Pulmonary artery endothelial cell (primary cell): Measurements from ENCODE around the gene SRRM5. TPM values are rescaled to one million over a fixed set of nuclear protein-coding genes. Genes with fewer than 3 reads are reported as not detected.
"Not testable (repeated sequence)": the region's sequence is repeated elsewhere in the genome, so short reads cannot be mapped to it uniquely, and the experiment has no call there.

Experiments
- DNase-seq: peaks from one replicate; pipeline ENCODE4 v3.0.0-alpha.2; 2011; ENCODE audit warnings: low read depth, low spot score
- total RNA-seq: library from RNA; depleted of rRNA; stranded (reverse); fragments of >200 nt; gene quantifications from 2 replicates; pipeline ENCODE4 v1.2.3, GENCODE V29; 2014

The SRRM5 gene
- total RNA-seq, 1 donor from 2014 or later, result not detected

DNA sequence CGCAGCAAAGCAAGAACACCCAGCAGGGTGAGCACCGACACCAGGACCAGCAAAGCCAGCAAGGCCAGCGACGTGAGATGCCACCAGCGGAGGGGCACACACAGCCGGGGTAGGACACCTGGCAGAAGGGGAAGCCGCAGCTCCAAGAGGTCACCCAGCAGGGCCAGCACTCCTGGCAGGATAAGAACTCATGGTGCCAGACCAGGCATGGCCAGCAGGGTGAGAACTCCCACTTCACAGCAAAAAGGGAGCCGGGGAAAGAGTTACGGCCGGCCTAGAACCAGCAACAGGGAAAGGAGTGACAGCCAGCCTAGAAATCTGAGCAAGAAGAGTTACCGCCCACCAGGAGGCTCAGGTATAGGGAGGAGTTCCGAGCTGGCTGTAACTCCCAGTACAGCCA lies 486 bp downstream of the SRRM5 start:
- no peak for DNase-seq

DNA sequence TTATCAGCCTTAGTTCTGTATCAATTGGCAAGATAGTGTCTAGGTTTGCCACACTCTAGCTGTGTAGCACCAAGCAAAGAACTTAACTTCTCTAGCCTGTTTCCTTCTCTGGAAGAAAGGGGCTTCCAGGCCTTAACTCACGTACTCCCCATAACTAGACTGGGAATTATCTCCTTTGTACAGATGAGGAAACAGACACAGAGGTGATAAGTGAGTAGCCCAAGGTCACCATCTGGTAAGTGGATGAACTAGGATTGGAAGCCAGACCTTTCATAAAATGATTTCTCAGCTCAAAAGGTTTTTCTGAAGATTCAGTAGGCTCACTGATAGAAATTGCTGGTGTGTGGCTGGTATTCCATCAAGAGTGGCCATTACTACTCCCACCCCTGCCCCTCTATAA lies 4.4 kb downstream of the SRRM5 start:
- DNase-seq, result no peak

DNA sequence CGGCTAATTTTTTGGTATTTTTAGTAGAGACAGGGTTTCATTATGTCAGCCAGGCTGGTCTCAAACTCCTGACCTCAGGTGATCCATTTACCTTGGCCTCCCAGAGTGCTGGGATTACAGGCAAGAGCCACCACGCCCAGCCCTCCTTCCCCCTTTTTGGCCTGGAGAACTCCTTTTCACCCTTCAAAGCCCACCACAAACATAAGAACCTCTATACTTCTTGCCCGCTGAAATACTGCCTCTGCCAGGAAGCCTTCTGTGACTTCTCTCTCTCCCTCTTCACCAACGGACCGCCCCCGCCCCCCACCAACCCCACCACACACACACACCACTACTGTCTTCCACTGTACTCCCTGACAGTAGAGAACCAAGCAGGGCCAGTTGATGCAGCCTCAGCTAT lies 5.1 kb downstream of the SRRM5 start:
- DNase-seq, result no peak

DNA sequence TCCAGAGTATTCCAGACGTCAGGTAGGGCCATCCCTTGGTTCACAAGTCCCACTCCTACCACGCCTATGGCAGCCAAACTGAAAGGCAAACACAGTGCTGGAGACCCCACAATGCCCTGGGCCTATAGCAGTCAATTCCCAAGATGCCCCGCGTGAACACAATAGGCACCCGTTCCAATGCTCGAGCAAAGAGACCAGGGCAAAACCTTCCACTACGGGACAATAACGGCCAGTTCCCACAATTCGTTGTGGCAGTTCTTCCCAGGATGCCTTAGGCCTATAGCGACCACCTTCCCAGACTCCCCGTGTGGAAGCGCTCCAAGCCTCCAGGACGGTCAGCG lies 7.0 kb downstream of the SRRM5 start:
- no peak for DNase-seq

DNA sequence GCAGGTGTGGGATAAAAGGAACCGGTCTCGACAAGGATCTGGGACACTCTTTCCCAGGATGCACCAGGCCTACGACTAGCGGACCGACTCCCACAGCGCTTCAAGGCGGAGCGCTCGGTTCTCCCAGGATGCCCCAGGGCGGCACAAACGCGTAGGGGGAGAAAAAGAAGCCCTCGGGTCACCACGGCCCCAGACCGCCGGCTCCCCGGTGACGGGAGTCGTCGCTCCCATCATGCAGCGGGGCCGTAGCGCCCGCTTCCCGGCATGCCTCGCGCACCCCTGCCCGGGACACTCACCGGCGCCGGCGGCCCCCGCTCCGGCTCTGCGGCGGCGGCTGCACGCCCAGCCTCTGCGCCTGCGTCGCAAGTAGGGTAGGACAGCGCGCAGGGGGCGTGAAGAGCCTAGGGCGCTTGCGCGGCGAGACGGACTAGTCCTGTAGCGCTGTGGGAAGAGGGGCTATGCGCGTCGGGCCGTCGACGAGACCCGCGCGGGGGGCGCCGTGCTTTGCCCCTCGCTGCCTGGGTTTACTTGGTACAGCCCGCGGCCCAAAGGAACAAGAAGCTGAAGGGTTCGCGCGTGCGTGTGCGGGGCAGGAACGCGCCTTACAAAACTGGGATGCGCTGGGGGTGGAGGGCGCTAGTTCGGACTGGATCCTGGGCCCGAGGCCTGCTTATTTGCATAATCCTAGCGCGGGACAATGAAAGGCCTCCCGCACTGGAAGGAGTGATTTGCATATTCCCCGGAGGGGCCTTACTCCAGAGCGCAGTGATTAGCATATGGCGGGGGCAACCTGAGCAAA lies 7.6 kb downstream of the SRRM5 start, which contains the start of gene ZNF428:
Gene ZNF428 (minus strand): TSS at position 368 of the 799 bp plus-strand sequence. CDS start 5,325 bp downstream, outside the sequence.
- peak; percentile 75 for DNase-seq

DNA sequence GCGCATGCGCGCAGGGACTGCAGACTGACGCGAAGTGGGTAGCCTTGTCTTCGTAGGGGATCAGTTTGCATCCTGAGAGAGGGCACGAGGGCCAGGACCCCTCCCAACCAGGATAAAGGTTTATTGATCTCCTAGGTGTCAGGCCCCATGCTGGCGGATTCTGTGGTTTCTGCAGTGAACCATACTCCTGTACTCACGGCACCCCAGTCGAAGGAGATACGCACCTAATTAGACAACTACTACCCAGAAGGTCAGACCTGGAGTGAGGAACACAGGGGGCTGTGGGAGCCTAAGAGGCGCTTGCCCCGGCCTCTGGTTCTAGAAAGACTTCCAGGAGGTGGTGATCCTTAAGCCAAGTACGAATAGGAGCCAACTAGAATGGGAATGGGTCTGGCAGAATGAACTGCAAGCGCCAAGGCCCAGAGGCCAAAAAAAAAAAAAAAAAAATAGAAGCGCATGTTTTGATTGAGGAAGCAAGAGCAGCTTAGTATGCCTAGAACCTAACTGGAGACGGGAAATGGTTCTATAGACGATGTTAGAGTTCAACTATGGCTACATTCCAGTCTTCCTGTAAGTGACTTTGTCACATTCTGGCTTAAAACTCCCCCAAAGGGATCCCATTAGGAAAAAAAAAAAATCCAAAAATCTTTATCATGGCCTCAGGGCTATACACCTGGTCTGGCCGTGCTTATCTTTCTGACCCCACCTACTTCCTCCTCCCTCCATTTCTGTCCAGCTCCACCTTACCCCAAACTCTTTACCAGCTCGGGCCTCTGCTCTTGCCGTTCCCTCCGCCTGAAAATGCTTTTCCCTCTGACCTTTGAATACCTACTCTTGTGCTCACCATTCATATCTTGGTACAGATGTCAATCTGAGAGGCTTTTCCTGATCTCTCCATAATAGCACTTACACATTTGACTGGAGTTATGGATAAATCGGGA lies 8.4 kb downstream of the SRRM5 start:
- DNase-seq, result no peak

DNA sequence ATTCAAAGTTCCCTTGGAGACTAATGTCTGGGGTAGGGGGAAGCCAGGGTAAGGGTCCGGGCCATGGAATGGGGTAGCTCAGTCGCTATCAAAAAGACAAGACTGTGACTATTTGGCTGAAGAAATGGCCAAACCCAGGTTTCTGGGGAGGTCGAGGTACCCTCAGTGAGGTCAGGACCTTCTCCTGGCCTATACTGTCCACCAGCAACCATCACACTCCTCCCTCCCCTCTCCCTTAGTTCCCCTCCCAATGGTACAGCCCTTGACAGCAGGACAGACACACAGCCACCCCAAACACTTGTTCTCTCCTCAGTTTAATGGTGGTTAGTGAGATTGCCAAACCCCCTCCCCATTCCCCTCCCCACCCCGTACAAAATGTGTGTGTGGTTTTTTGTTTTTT lies 10.2 kb downstream of the SRRM5 start:
- no peak for DNase-seq

DNA sequence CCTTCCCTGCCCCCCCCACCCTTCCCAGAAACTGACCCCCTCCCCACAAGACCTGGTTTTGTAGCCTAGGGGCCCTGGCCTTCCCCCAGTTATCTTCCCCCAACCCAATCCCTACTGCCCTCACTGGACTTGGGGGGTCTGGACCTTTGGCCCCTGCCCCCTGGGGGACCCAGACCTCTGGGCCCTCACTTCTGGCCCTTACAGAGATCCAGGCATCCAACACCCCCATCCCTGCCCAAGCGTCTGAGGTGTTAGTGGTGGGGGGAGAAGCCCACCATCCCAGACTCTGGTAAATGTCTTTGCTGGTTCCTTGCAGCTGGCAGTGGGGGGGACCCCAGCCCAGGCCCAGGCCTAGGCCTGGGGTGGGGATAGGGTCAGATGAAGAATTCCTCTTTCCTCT lies 11.1 kb downstream of the SRRM5 start:
- no peak for DNase-seq

DNA sequence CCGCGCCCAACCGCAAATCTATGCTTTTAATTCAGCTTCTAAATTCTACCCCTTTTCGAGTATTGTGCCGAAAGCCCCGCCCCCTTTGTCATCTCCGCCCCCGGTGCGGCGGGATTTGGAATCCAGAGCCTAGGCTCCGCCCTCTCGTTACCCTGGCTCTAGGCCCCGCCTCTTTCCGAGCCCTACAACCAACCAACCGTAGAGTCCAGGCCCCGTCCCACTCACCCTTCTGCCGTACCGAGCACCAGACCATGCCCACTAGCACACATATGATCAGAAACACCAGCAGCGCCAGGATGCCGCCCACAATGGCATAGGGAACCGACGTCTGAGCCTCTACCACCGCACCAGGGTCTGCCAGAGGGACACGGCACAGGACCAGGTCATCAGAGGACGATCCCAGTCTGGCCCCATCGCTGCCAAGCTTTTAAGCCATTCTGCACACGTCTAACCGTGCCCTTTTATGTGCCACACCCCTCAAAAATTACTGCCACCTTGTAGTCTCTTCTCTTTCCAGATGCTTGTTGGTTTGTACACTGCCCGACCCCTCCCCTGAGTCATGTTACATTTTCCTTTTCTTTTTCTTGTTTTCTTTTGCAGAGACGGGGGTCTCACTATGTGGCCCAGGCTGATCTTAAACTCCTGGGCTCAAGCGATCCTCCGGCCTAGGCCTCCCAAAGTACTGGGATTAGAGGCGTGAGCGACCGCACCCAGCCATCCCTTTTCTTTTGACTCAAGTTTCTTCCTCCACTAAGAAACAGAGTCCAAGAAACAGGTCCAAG lies 12.2 kb downstream of the SRRM5 start:
- DNase-seq, result no peak

DNA sequence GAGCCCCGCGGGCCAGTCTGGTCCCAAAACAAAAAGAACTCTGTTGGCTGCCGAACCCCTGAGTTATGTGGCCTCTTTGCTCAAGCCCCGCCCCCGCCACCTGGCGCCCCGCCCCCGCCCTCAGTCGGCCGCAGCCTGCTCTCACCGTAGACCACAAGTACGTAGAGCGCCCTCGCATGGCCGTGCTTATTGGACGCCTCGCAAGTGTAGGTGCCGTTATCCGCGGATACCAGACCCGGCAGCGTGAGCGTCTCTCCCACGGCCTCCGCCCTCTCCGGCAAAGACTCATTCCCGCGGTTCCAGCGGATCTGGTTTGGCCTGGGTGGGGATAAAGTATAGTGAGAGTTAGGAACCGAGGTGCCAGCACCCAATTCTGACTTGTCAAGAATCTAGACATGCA lies 13.0 kb downstream of the SRRM5 start:
- DNase-seq, result no peak

DNA sequence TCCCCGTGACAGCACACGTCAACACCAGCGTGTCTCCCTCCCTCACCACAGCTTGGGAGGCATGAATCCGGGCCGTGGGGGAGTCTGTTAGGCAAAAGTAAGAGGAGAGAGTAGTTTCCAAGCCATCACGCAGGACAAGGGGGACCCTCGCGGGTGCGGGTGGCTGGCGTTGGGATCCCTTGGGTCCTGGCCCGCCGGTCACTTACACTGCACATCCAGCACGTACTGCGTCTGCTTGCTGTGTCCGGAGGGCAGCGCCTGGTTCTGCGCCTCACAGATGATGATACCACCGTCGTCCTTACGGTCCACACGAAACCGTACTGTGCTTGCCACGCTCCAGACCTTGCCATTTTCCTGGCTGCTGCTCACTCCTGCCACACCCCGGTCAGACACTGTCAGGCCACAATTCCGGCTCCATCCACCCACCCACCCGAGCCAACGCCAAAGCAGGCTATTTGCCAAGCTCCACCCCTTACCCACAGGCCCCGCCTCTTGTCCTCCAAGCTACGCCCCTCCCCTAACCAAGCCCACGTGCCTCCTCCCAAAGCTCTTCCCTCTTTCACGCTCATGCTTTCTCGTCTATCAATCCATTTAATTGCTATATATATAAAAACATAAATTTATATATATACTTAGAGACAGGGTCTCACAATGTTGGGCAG lies 14.2 kb downstream of the SRRM5 start:
- no peak for DNase-seq

DNA sequence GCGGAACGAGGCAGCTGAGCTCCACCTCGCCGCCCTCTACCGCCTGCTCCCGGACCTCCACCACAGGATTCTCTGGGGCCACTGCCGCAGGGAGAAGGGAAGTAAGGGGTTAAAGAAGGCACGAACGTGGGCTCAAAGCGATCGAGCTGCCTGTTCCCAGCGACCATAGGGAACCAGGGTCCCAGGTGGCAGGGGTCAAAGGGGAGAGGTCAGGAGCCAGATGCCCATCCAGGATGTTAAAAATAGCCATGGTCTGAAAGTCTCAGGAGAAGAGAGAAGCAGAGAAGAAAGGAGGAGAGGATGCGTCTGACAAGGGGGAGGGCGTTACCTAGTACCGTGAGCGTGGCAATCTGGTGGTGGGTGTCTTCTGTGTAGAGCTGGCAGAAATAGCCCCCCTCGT lies 14.9 kb downstream of the SRRM5 start:
- DNase-seq, result no peak

DNA sequence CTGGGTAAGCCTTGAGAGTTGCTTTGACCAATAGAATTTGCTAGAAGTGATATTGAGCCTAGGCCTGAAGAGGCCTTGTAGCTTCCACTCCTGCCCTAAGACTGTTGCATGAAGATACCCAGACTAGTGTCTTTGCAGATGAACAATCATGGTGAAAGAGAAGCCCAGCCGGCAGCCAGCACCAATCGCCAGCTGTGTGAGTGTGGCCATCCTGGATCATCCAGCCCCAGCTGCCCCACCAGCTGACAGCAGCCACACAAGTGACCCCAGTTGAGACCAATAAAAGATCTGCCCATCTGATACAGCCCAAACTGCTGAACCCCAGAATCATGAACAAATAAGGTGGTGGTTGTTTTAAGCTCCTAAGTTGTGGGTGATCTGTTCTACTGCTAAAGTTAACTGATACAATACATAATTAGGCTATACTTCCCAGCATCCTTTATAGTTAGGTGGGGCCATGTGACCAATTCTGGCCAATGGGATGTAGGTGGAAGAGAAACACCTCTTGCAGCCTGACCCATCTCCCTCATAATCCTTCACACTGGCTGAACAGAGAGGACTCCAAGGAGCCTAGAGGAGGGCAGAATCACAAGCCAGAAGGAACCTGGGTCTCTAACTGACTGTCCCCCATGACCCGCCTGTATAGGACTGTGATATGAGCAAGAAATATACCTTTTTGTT lies 16.9 kb downstream of the SRRM5 start:
- DNase-seq, result no peak

DNA sequence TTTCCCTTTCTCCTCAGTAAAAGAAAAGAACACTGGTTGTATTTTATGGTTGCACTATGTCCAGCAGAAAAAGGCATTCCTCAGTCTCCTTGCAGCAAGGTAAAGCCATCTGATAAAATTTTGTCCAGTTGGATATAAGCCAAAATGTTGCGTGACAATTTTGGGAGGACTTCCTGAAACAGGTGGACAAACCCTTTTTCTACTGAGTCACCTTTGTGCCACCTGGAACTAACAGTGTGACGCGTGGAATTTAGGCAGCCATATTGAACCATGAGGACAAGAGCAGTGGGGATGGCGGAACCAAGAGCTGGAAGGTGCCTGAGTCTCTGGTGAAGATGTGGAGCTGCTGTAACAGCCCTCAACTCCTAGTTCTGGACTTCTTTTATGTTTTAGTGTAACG lies 19.6 kb downstream of the SRRM5 start:
- DNase-seq, result no peak

DNA sequence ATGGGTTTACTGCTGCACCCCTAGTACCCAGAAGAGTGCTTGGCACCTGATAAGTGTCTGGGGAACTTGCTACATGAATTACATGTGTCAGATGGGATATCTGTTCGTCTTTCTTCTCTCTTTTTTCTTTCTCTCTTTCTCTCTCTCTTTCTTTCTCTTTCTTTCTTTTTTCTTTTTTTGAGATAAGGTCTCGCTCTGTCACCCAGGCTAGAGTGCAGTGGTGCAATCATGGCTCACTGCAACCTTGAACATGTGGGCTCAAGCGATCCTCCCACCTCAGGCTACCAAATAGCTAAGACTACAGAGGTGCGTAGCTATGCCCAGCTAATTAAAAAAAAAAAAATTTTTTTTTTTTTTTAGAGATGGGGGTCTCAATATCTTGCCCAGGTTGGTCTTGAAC lies 21.6 kb downstream of the SRRM5 start:
- DNase-seq, result no peak

DNA sequence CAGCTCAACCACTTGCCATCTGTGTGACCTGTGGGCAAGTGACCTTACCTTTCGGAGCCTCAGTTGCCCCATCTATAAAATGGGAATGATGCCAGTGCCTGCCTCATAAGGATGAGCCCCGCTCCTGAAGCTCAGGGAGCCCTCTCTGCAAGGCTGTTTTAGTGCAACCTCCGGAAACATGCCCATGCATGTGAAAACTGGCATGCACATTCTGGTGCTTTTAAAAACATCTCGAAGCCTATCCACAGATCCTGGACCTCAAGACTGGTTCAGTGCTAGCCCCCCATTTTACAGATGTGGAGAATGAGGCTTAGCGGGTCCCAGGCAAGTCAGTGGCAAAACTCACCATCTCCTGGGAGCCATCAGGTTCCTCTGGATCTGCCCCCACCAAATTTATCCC lies 22.2 kb downstream of the SRRM5 start:
- DNase-seq, result no peak

DNA sequence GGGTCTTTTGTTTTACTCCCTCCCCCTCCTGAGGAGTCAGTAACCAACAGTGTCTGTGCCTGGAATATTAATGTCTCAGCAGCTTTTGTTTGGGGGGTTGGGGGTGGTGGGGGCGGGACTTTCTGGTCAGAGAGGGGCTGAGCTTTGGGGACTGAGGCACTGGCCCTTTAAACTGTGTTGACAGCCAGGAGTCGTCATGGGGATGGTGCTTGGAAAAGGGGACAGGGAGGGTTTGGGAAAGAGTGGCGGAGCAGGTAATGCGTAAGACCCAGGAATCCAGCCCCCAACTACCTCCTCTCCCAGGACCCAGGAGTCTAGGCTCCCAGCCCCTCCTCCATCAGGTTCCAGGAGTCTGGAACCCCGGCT lies 22.6 kb downstream of the SRRM5 start:
- no peak for DNase-seq

DNA sequence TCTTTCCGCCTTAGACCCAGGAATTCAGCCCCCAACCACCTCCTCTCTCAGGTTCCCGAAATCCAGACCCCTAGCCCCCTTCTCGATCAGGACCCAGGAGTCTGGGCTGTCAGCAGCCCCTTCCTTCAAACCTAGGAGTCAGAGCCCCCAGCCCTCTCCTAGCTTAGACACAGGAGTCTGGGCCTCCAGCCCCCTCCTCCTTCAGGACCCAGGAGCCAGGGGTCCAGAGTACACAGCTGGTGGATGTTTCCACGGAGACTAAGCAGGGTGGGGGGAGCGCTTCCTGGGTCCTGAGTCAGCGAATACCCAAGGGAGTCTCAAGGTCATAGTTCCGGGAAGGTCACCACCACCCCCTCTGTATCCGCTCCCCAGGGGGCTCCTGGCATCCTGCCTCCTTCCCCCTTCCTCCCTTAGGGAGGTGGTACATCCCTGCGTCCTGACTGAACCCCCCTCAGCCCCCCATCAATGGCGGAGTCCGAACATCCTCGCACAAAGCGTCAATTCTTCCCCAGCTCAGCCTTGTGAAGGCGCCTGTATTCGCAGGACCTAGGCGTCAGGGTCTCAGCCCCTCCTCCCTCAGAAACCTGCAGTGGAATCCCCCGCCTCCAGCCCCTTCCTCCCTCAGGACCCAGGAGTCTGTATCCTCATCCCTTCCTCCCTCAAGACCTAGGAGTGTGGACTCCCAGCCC lies 23.1 kb downstream of the SRRM5 start:
- DNase-seq, result no peak

DNA sequence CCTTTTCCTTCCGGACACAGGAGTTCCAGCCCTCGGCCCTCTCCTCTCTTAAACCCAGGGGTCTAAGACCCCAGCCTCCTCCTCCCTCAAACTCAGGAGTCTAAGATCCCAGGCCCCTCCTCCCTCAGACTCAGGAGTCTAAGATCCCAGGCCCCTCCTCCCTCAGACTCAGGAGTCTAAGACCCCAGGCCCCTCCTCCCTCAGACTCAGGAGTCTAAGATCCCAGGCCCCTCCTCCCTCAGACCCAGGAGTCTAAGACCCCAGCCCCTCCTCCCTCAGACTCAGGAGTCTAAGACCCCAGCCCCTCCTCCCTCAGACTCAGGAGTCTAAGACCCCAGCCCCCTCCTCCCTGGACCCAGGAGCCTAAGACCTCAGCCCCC lies 23.7 kb downstream of the SRRM5 start:
- not testable (repeated sequence) for DNase-seq

DNA sequence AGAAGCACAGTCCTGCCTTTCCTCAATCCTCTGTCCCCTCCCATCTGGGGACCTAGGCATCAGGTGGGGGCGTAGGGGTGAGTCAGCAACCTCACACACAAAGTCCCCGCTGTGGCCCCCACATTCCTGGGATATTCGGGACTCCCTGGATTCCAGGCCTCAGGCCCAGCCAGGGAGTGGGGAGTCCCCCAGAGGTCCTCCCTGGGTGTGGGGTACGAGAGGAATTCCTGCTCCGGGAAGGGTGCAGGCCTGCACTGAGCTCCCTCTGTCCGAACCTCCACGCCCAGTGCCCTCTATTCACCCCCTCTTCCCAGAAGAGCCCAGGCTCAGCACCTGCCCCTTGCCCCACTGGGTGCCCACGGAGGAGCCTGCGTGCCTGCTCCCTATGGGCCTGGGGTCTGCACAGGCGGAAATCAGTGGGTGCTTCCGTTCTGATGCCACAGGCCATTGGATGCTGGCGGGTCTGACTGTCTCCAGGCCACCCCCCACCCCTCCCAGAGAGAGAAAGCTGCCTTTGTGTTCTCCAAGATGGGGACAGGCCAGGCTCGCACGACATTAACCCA lies 24.3 kb downstream of the SRRM5 start:
- DNase-seq, result no peak
